ENCODE measurements around the gene HOXA13.

The HOXA13 gene

GRCh38 chr7:27148031-27148755, 51.7 kb downstream of the HOXA13 start:
- DNase-seq (ENCODE audit: low read depth in 2 of 2), result no peak

GRCh38 chr7:27147199-27148030, 52.5 kb downstream of the HOXA13 start, which contains the start of gene HOXA6:
HOXA6 (minus strand) TSS chr7:27147774; CDS start chr7:27147749, 25 bp downstream.
- DNase-seq (ENCODE audit: low read depth in 2 of 2), result no peak

- DNase-seq (ENCODE audit: low read depth in 2 of 2), result no peak
Measured at GRCh38 chr7:27146491-27147198, 53.2 kb downstream of the HOXA13 start.

- DNase-seq (ENCODE audit: low read depth in 2 of 2), result no peak
Measured at GRCh38 chr7:27145914-27146412, 53.9 kb downstream of the HOXA13 start.

- DNase-seq (ENCODE audit: low read depth in 2 of 2), result no peak
Measured at GRCh38 chr7:27145165-27145913, 54.6 kb downstream of the HOXA13 start.

- no peak for DNase-seq (ENCODE audit: low read depth in 2 of 2)
Measured at GRCh38 chr7:27144781-27145164, 55.1 kb downstream of the HOXA13 start.

Data from activated CD8-positive, alpha-beta memory T cell treated with anti-CD3 and anti-CD28 coated beads for 4 hours (primary cell).